Naive thymus-derived CD4-positive, alpha-beta T cell (primary cell): ENCODE results near the gene TLN1. TPM values are rescaled to one million over a fixed set of nuclear protein-coding genes. Genes with fewer than 3 reads are reported as not detected.

Experiments used
- ATAC-seq: fragments of 150-1000 bp; cut with Tn5 transposase; 2 replicates; pipeline ENCODE4 v1.10.0; 2021; ENCODE audit warnings: mild to moderate bottlenecking, moderate library complexity
- CTCF ChIA-PET: fragments of 350-600 bp; sonication (Branson Sonifier 250); formaldehyde crosslinking; loops from one replicate; lab custom pipeline; 2021; ENCODE audit warnings: antibody characterized with exemption; lab: Charles Lee
- POLR2A ChIA-PET: fragments of 350-600 bp; sonication (Branson Sonifier 250); formaldehyde crosslinking; loops from one replicate; lab custom pipeline; 2021; ENCODE audit warnings: antibody characterized with exemption, inconsistent platforms; lab: Charles Lee
- DNase-seq, 9 donors: peaks; one replicate each; pipeline versions ENCODE4 v3.0.0 to v3.0.0-alpha.2; 2020 to 2022; ENCODE audit warnings: mixed read lengths in 1 of 9
- H3K27ac ChIP-seq: one replicate; pipeline ENCODE4 v1.7.0; 2013; ENCODE audit warnings: mild to moderate bottlenecking, low read depth, low read length, moderate library complexity
- H3K27me3 ChIP-seq, 2 donors: one replicate each; pipeline ENCODE4 v1.7.0; 2013; ENCODE audit warnings: low read length in 2 of 2, mild to moderate bottlenecking in 2 of 2, moderate library complexity in 2 of 2; ENCODE audit not compliant: control insufficient read depth in 2 of 2, insufficient read depth in 2 of 2
- H3K36me3 ChIP-seq, 3 experiments: 1 replicate in 2 of 3; 2 replicates in 1 of 3; pipeline ENCODE4 v1.7.0; 2013; ENCODE audit warnings: low read length in 3 of 3, mild to moderate bottlenecking in 3 of 3, moderate library complexity in 1 of 3; ENCODE audit not compliant: insufficient read depth in 3 of 3, control insufficient read depth in 2 of 3
- H3K4me1 ChIP-seq, 2 donors: one replicate each; pipeline ENCODE4 v1.7.0; 2013; ENCODE audit warnings: low read length in 2 of 2, mild to moderate bottlenecking in 2 of 2, moderate library complexity in 1 of 2; ENCODE audit not compliant: control insufficient read depth in 2 of 2, insufficient read depth in 2 of 2
- H3K4me3 ChIP-seq: 2 replicates; pipeline ENCODE4 v1.7.0; 2013; ENCODE audit warnings: mild to moderate bottlenecking, low read length
- H3K9me3 ChIP-seq, 3 experiments: 1 replicate in 2 of 3; 2 replicates in 1 of 3; pipeline ENCODE4 v1.7.0; 2013; ENCODE audit warnings: low read length in 3 of 3; ENCODE audit not compliant: control insufficient read depth in 2 of 3
- H3K27ac Mint-ChIP-seq, 9 donors: one replicate each; pipeline ENCODE4 v1.8.0; 2020 to 2022; ENCODE audit warnings: mixed read lengths in 9 of 9, mild to moderate bottlenecking in 8 of 9, moderate library complexity in 5 of 9, inconsistent platforms in 2 of 9
- H3K27me3 Mint-ChIP-seq, 5 donors: one replicate each; pipeline ENCODE4 v1.8.0; 2021 to 2022; ENCODE audit warnings: mixed read lengths in 5 of 5, mild to moderate bottlenecking in 1 of 5
- H3K36me3 Mint-ChIP-seq, 5 donors: one replicate each; pipeline ENCODE4 v1.8.0; 2020 to 2022; ENCODE audit warnings: mixed read lengths in 5 of 5, mild to moderate bottlenecking in 3 of 5, inconsistent platforms in 1 of 5
- H3K4me1 Mint-ChIP-seq, 7 donors: one replicate each; pipeline ENCODE4 v1.8.0; 2020 to 2022; ENCODE audit warnings: mixed read lengths in 7 of 7, mild to moderate bottlenecking in 3 of 7, inconsistent platforms in 1 of 7
- H3K4me3 Mint-ChIP-seq, 10 donors: one replicate each; pipeline ENCODE4 v1.8.0; 2020 to 2022; ENCODE audit warnings: mild to moderate bottlenecking in 10 of 10, mixed read lengths in 10 of 10, moderate library complexity in 6 of 10, inconsistent platforms in 2 of 10
- H3K9me3 Mint-ChIP-seq, 11 donors: one replicate each; pipeline ENCODE4 v1.8.0; 2020 to 2022; ENCODE audit warnings: mixed read lengths in 11 of 11, mild to moderate bottlenecking in 4 of 11, inconsistent platforms in 1 of 11, moderate library complexity in 1 of 11
- intact Hi-C, 2 donors: fragments of 100-400 bp; cut with micrococcal nuclease; formaldehyde crosslinking; loops; one replicate each; pipeline ENCODE4 v1.15.1; 2023
- polyA plus RNA-seq, 2 donors: library from polyadenylated mRNA; unstranded; fragments of 300-500 nt; fragmentation: Illumina TruSeq; gene quantifications; one replicate each; pipeline ENCODE4 v1.2.3, GENCODE V29; 2021
- total RNA-seq, 6 experiments: library from RNA in 5 of 6; stranded (reverse) in 5 of 6; gene quantifications; 1 replicate in 5 of 6; 2 replicates in 1 of 6; pipeline ENCODE4 v1.2.3 and lab custom pipeline; 2021 to 2026

The TLN1 gene
- total and polyA plus RNA-seq, 7 experiments from 2014 or later, result 33.8 to 369 (median 230) TPM

GRCh38 chr9:35749515-35750255, 17.7 kb upstream of the TLN1 start:
- peaks cover 7 to 26% (median 18%) of the 10 kb centered on the region in 5 donors for H3K36me3 Mint-ChIP-seq
- intact Hi-C loops, result loop anchor here (1.0 to 5.0 kb wide), 10 partner anchors 13 to 1372 kb away; partner anchors contain the start of genes CREB3 (in 2 of the 2), HINT2 (in 2 of the 2), TLN1 (in 2 of the 2) and ATOSB (in 1 of the 2)
- peaks cover 32 to 33% of the 10 kb centered on the region in 2 donors for H3K4me1 ChIP-seq
- H3K4me1 Mint-ChIP-seq, result peaks cover 35 to 62% (median 50%) of the 10 kb centered on the region in 7 donors
- peak overlapping the region; percentile 89 to 97 (median 96) for H3K27ac Mint-ChIP-seq
- peak in 8 of 9 donors; percentile 45 to 62 (median 54) for DNase-seq
- H3K36me3 ChIP-seq, result peaks cover 9 to 49% (median 12%) of the 10 kb centered on the region in 3 experiments
- no peaks in the 10 kb centered on the region for H3K9me3 Mint-ChIP-seq
- ChIA-PET CTCF (interaction anchor here (0.6 to 5.6 kb wide), 9 partner anchors 13 to 146 kb away, joined by 3 to 61 read pairs (median 3); partner anchors contain the start of genes CREB3 and TLN1), POLR2A (interaction anchor here (0.5 to 5.1 kb wide), 13 partner anchors 9 to 1092 kb away, joined by 3 to 50 read pairs (median 5); partner anchors contain the start of genes CCDC107, CREB3, RMRP and TLN1)
- peak overlapping the region; percentile 84 for H3K4me3 ChIP-seq
- peak overlapping the region; percentile 87 for H3K27ac ChIP-seq
- H3K27me3 Mint-ChIP-seq, result no peaks in the 10 kb centered on the region
- no peaks in the 10 kb centered on the region for H3K9me3 ChIP-seq
- peak overlapping the region; percentile 89 to 98 (median 96) for H3K4me3 Mint-ChIP-seq
- ATAC-seq, result peak; percentile 67
- H3K27me3 ChIP-seq, result no peaks in the 10 kb centered on the region

DNA sequence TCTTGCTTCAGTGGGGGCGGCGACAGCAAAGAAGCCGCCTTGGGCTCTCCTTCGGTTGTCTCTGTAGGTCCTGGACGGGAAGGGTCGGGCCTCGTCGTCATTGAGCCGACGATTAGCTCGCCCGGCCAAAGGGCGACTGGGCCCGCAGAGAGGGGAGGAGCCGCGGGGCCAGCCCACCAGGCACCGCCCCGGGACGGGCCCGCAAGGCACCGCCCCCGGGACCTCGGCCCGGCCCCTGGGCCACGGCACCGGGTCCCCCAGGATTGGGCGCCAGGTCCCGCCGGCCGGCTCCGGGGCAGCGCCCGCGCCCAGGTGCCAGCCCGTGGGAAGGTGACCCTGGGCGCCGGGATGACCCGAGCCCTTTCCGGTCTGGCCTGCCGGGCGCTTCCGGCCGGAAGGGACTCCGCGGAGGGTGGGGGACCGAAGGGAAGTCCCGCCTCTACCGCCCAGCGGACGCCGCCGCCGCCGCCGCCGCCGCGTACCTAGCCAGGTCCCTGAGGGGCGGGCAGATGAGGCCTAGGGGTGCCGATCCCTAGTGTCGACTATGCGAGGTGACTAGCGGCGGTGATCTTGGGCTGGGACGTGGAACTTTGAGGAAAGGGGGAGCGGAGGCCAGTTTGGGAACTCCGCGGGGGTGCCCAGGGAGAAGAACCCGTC, 17.0 kb upstream of the TLN1 start, which contains the start of the genes GBA2 and RGP1:
TSS of gene GBA2 (minus strand) at position 371 of the 657 bp plus-strand sequence. CDS start 524 bp downstream, outside the sequence.
TSS of gene RGP1 (plus strand) at position 430 of the 657 bp plus-strand sequence. CDS start 469 bp downstream, outside the sequence.
- Mint-ChIP-seq H3K4me1 (peaks cover 36 to 66% (median 49%) of the 10 kb centered on the region in 7 donors), H3K27me3 (no peaks in the 10 kb centered on the region), H3K36me3 (peaks cover 7 to 28% (median 17%) of the 10 kb centered on the region in 5 donors), H3K4me3 (peak within 1 kb of the TSS; percentile 89 to 98 (median 96)), H3K27ac (peak within 1 kb of the TSS; percentile 89 to 97 (median 96)), H3K9me3 (no peaks in the 10 kb centered on the region)
- H3K27me3 ChIP-seq, result no peaks in the 10 kb centered on the region
- peak within 1 kb of the TSS; percentile 87 for H3K27ac ChIP-seq
- H3K4me1 ChIP-seq, result peaks cover 32 to 33% of the 10 kb centered on the region in 2 donors
- ChIA-PET POLR2A (interaction anchor here (0.7 to 5.1 kb wide), 14 partner anchors 10 to 148 kb away, joined by 3 to 50 read pairs (median 5); partner anchors contain the start of genes CCDC107, CREB3, RMRP and SPAG8), CTCF (interaction anchor here (0.7 to 5.6 kb wide), 10 partner anchors 8 to 145 kb away, joined by 3 to 61 read pairs (median 4); partner anchors contain the start of genes CCDC107, CREB3, RMRP and TLN1)
- peak; percentile 36 to 82 (median 51) for DNase-seq
- H3K36me3 ChIP-seq, result peaks cover 9 to 49% (median 12%) of the 10 kb centered on the region in 3 experiments
- no peaks in the 10 kb centered on the region for H3K9me3 ChIP-seq
- intact Hi-C loops, result loop anchor here (1.0 to 5.0 kb wide), 11 partner anchors 7 to 1372 kb away; partner anchors contain the start of genes CREB3 (in 2 of the 2), HINT2 (in 2 of the 2), TLN1 (in 2 of the 2) and ATOSB (in 1 of the 2)
- peak; percentile 84 for ATAC-seq
- peak within 1 kb of the TSS; percentile 84 for H3K4me3 ChIP-seq

DNA sequence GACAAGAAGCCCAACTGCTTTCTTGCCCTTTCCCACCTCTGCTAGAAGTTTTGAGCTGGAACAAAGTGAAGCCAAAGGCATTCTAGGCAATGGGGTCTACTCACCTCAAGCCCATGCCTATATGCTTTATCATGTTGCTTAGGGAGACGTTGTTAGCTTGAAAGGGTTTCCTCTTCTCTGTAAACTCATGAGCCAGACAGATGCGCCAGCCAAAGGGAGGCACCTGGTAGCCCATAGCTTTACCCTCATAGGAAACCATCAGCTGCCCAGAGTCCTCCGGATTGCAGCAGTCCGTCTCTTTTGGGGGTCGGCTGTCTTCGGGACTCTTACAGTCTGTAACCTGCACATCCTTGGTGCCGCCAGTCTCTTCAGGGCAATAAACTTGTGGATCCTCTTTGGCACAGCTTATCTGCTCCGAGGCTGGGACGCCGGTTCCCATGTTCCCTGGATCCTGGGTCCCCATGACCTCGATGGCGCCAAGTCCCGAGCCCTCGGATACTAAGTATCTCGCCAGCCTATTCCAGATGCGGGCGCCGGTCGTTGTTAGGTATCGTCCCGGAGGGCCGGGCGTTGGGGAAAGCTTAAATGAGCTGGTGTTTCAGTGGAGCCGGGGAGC, 16.4 kb upstream of the TLN1 start:
- peaks cover 4 to 49% (median 7%) of the 10 kb centered on the region in 3 experiments for H3K36me3 ChIP-seq
- Mint-ChIP-seq H3K4me1 (peaks cover 39 to 72% (median 46%) of the 10 kb centered on the region in 7 donors), H3K9me3 (no peaks in the 10 kb centered on the region), H3K36me3 (peaks cover 11 to 26% (median 12%) of the 10 kb centered on the region in 5 donors), H3K27ac (peak overlapping the region; percentile 14 to 96 (median 77)), H3K4me3 (peak overlapping the region; percentile 78 to 93 (median 90)), H3K27me3 (no peaks in the 10 kb centered on the region)
- no peaks in the 10 kb centered on the region for H3K27me3 ChIP-seq
- ChIA-PET CTCF (interaction anchor here (0.7 to 5.6 kb wide), 12 partner anchors 8 to 145 kb away, joined by 3 to 61 read pairs (median 4); partner anchors contain the start of genes CCDC107, CREB3, RMRP and TLN1), POLR2A (interaction anchor here (0.6 to 5.1 kb wide), 15 partner anchors 8 to 147 kb away, joined by 3 to 50 read pairs (median 5); partner anchors contain the start of genes CCDC107, CREB3, RMRP and SPAG8)
- DNase-seq (peak in 3 of 9 donors; percentile 20 to 26 (median 26)), ATAC-seq (no peak)
- H3K4me3 ChIP-seq, result peak overlapping the region; percentile 84
- H3K9me3 ChIP-seq, result no peaks in the 10 kb centered on the region
- peaks cover 32 to 33% of the 10 kb centered on the region in 2 donors for H3K4me1 ChIP-seq
- intact Hi-C loops, result loop anchor here (1.0 to 5.0 kb wide), 4 partner anchors 8 to 631 kb away; partner anchors contain the start of genes ATOSB (in 1 of the 2) and RECK (in 1 of the 2)
- peak overlapping the region; percentile 87 for H3K27ac ChIP-seq

DNA sequence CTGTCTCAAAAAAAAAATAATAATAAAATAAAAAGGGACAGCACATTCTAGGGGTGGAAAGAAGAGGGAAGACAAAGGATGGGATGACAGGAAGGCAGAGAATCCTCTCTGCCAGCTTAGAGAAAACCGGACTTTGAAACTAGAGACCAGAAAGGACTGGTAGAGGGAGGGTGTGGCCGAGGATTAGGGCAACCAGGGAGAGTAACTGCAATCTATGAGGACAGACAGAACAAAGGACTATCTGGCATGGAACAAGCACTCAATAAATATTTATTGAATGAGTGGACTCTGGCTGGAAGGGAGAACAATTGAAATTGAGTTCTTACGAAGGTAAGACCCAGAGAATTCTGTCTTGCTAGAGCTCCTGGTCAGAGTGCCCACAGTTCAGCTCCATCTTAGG, 14.6 kb upstream of the TLN1 start:
- Mint-ChIP-seq H3K4me1 (peaks cover 43 to 83% (median 57%) of the 10 kb centered on the region in 7 donors), H3K4me3 (peak overlapping the region in 9 of 10 donors; percentile 54 to 93 (median 89)), H3K9me3 (no peaks in the 10 kb centered on the region), H3K36me3 (peaks cover 0 to 26% (median 7%) of the 10 kb centered on the region in 5 donors), H3K27ac (peak overlapping the region in 5 of 9 donors; percentile 25 to 96 (median 49)), H3K27me3 (no peaks in the 10 kb centered on the region)
- Histone ChIP-seq H3K36me3 (peaks cover 0 to 47% (median 0%) of the 10 kb centered on the region in 3 experiments), H3K4me1 (peaks cover 32 to 33% of the 10 kb centered on the region in 2 donors), H3K4me3 (no peak overlapping the region), H3K27me3 (no peaks in the 10 kb centered on the region), H3K27ac (no peak overlapping the region), H3K9me3 (no peaks in the 10 kb centered on the region)
- ATAC-seq, result no peak
- intact Hi-C loops, result loop anchor here (5.0 kb wide), 2 partner anchors 291 to 629 kb away; partner anchors contain the start of genes ATOSB (in 1 of the 2) and RECK (in 1 of the 2)
- CTCF ChIA-PET, result interaction anchor here (2.3 to 5.6 kb wide), 3 partner anchors 10 to 88 kb away, joined by 5 to 61 read pairs (median 13); no protein-coding TSS in a partner anchor
- POLR2A ChIA-PET, result interaction anchor here (0.7 to 5.1 kb wide), 4 partner anchors 10 to 159 kb away, joined by 8 to 34 read pairs (median 16); no protein-coding TSS in a partner anchor
- no peak for DNase-seq

DNA sequence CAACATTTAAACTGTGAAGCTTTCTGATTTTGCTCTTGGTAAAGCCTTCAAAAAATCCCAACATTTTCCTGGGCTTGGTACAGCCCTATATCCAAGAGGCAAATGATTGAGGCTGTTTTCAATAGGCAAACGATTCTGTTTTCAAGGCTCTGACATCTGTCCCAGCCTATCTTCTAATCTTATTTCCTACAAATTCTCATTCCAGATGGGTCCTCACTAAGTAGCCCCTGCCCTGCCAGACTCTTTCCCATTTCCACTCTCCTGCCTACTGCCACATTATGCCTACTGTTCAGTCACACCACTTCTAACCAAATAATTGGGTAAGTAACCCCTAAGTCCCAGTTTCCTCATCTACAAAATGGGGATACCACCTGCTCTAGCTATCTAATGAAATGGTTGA, 13.6 kb upstream of the TLN1 start:
- ChIA-PET CTCF (interaction anchor here (0.6 to 5.6 kb wide), 3 partner anchors 9 to 49 kb away, joined by 3 to 61 read pairs (median 3); no protein-coding TSS in a partner anchor), POLR2A (interaction anchor here (0.6 to 5.1 kb wide), 4 partner anchors 13 to 98 kb away, joined by 3 to 34 read pairs (median 4); partner anchors contain the start of genes CREB3, RMRP and TLN1)
- Mint-ChIP-seq H3K4me3 (peak overlapping the region in 5 of 10 donors; percentile 60 to 93 (median 78)), H3K9me3 (no peaks in the 10 kb centered on the region), H3K36me3 (peaks cover 0 to 23% (median 7%) of the 10 kb centered on the region in 5 donors), H3K27ac (peak overlapping the region in 5 of 9 donors; percentile 53 to 82 (median 78)), H3K4me1 (peaks cover 43 to 76% (median 59%) of the 10 kb centered on the region in 7 donors), H3K27me3 (no peaks in the 10 kb centered on the region)
- Histone ChIP-seq H3K27me3 (no peaks in the 10 kb centered on the region), H3K4me1 (peaks cover 32 to 33% of the 10 kb centered on the region in 2 donors), H3K4me3 (no peak overlapping the region), H3K9me3 (no peaks in the 10 kb centered on the region), H3K36me3 (peaks cover 0 to 46% (median 0%) of the 10 kb centered on the region in 3 experiments), H3K27ac (no peak overlapping the region)
- ATAC-seq (no peak), DNase-seq (no peak)
- intact Hi-C loops, result loop anchor here (5.0 kb wide), 2 partner anchors 292 to 628 kb away; partner anchors contain the start of genes ATOSB (in 1 of the 2) and RECK (in 1 of the 2)
